ENCODE measurements around the gene MAPK12.

Gene MAPK12

GRCh38 chr22:50261615-50262459 is at the start of gene MAPK12:
Gene MAPK12 (minus strand): TSS chr22:50261683. CDS start chr22:50261509, 174 bp downstream.
- no peak for DNase-seq

GRCh38 chr22:50310949-50311444 is 49.5 kb upstream of the MAPK12 start:
- no peak for DNase-seq

GRCh38 chr22:50310031-50310722 is 48.7 kb upstream of the MAPK12 start:
- no peak for DNase-seq

- DNase-seq: no peak
Measured at GRCh38 chr22:50309601-50309991, 48.1 kb upstream of the MAPK12 start.

GRCh38 chr22:50308986-50309600 is 47.6 kb upstream of the MAPK12 start:
- DNase-seq: no peak

GRCh38 chr22:50308597-50308935 is 47.1 kb upstream of the MAPK12 start:
- peak; percentile 62 for DNase-seq

GRCh38 chr22:50307890-50308596 is 46.6 kb upstream of the MAPK12 start:
- DNase-seq: no peak

GRCh38 chr22:50306753-50307749 is 45.6 kb upstream of the MAPK12 start, which contains the start of gene PLXNB2:
Gene PLXNB2 (minus strand): TSS chr22:50307646. CDS start chr22:50290584, 17,062 bp downstream.
- DNase-seq: peak; percentile 71

GRCh38 chr22:50305923-50306566 is 44.6 kb upstream of the MAPK12 start:
- peak; percentile 95 for DNase-seq

GRCh38 chr22:50305393-50305922 is 44.0 kb upstream of the MAPK12 start:
- no peak for DNase-seq

GRCh38 chr22:50304528-50305392 is 43.3 kb upstream of the MAPK12 start:
- DNase-seq: peak; percentile 84

GRCh38 chr22:50303848-50304527 is 42.5 kb upstream of the MAPK12 start:
- peak; percentile 74 for DNase-seq

GRCh38 chr22:50303515-50303847 is 42.0 kb upstream of the MAPK12 start:
- no peak for DNase-seq

- DNase-seq: no peak
Measured at GRCh38 chr22:50302564-50302963, 41.1 kb upstream of the MAPK12 start.

- peak; percentile 66 for DNase-seq
Measured at GRCh38 chr22:50302041-50302541, 40.6 kb upstream of the MAPK12 start.

- DNase-seq: no peak
Measured at GRCh38 chr22:50301581-50301991, 40.1 kb upstream of the MAPK12 start.

GRCh38 chr22:50300620-50301257 is 39.3 kb upstream of the MAPK12 start:
- DNase-seq: no peak

Data from suppressor macrophage treated with lipopolysaccharide for 4 hours (primary cell).